Measurements from ENCODE around the gene ANAPC2.

Gene ANAPC2

DNA sequence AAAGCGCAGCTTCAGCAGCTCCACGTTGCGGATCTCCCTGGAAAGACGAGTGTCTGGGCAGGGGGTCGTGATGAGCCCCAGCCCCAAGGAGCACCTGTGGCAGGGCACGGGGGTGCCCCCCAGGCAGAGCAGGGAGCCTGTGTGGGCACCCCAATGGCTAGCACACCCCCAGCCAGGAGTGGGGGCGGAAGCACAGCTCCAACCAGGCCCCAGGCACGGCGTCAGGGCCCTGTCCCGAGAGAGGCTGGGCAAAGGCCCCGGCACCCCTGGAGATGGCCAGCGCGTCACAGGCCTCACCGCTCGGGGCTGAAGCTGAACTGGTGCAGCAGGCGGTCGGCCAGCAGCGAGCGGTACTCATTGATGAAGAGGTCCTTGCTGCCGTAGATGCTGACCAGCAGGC, 7.9 kb downstream of the ANAPC2 start:
- in situ Hi-C loops (cut with MboI; ENCODE audit: low sequenced_read_pairs) = no loop called here

DNA sequence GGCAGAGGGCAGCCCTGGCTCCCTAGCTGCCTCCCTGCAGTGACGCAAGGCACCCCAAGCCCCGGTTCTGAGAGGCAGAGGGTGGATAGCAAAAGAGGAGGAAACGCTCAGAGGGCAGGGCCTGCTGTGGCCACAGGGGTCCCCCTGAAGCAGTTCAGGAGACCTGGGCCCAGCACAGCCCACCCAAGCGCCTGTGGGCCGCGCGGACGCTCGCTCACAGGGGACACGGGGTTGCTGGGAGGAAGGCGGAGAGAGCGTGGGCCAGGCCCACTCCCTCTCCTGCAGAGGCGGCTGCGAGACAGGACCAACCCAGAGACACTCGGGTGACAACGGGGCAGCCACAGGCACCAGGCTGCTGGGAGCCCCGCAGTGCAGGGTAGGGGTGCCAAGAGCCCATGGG, 8.6 kb downstream of the ANAPC2 start:
- in situ Hi-C loops (cut with MboI; ENCODE audit: low sequenced_read_pairs) = no loop called here

DNA sequence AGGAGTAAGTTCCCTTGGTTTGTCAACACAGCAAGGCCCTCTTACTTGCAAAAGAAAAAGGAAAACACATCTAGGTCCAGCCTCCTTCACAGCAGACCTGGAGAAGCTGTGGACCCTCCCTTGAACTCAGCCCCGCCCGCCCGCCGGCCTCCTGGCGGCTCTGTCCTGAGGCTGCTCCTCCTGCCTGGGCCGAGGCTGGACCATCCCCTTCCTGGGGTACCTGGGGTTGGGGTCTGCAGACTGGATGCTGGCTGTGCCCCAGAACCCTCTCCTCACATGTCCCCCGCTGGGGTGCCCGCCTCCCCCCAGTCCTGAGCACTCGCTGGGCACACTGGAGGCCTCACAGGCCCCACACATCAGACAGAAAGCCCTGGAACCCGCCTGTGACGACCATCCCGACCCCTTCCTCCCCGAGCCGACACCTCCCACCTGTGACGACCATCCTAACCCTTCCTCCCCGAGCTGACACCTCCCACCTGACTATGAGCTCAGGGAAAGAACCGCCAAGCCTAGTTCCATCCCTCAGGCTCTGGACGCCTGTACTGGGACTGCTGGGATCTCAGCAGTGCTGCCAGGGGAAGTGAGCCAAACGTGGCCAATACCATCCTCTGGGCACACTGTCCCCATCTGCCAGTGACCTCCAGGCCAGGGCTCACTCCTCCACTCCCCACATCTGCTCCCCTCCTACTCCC, 9.3 kb downstream of the ANAPC2 start:
- in situ Hi-C loops (cut with MboI; ENCODE audit: low sequenced_read_pairs) = no loop called here

DNA sequence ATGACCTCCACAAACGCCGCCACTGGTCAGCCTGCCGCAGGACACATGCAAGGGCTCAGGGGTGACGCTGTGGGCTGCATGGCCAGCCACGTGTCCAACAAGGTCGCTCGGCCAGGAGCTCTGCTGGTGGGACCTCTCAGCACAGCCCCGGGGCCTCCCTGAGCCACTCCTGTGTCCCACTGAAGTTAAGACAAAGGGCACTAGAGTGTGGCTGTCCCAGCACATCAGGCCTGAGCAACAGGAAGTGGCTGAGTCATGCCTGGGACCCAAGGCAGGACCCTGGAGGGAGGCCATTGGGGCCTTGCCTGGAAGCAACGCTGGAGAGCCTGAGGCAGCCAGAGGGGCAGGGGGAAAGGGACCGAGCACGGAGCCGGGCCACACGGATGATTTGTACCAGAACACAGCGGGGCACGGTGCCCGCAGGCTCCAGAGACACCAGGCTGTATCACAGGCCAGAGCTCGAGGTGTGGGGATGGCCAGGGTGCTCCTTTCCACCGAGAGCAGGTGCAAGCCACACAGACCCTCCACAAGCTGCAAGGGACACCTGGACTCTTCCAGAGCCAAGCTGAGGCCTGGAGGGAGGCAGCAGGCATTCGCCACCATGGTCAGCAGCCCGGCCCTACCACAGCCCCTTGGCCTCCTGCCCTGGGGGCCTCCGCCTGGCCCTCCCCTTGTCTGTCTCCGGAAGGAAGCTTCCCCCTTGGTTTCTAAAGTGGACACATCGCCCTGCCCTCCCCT, 10.0 kb downstream of the ANAPC2 start:
- in situ Hi-C loops (cut with MboI; ENCODE audit: low sequenced_read_pairs) = no loop called here

DNA sequence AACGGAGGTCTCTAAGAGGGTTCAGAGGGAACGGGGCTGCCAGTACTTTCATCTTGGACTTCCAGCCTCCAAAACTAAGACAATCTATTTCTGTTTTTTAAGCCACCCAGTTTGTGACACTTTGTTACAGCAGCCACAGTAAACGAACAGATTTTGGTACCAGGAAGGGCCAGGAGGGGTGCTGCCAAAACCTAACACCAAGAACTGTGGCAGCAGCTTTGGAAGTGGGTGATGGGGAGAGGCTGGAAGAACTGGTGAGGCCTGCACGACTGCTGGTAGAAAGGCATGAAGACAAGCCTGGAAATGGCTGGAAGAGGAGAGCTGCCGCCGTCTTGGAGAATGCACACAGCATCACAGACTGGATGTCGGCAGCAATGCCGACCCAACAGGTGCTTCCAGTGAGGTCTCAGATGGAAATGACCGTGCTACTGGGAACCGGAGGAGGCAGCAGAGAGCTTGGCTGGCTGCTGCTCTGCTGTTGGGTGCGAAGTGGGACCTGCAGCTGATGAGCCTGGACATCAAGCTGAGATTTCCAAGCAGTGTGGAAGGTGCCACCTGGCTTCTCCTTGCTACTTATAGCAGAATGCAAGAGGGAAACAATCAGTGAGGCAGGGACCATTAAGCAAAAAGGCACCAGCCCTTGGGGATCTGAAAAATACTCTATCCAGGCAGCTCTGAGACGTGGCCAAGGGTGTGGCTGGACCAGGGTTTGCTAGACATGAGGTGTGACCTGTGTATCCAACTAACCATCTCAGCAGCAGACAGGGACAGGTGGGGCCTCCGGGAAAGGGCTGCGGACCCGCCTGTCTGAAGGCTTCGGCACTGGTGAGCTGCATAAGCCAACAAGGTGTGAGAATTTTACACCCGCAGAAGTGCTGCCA, 11.8 kb downstream of the ANAPC2 start:
- in situ Hi-C loops (cut with MboI; ENCODE audit: low sequenced_read_pairs) = no loop called here

DNA sequence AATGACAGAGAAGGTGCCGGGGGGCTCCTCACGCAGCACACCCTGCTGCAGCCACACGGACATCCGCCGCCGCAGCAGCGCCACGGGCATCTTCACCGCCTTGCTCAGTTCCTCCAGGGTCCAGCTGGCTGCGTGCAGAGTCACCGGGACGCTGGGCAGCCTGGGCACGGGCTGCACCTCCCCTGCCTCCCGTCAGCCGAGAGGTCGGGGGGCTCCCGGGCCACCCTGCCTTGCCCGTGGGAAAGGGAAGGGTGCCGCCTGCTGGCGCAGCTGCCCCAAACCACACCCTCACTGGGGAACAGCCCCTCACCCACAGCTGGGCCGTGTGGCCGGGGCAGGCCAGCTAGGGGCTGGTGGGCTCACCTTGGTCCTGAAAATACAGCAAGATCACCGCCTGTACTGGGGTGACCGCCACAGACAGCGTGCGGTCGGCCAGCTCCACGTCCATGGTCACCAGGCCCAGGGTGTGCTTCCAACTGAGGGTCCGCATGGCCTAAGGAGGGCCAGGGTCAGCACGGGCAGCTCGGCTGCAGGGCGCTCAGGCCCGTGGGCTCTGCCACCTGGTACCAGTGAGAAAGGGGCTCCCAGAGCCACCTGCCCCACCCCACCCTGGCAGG, 12.9 kb downstream of the ANAPC2 start:
- in situ Hi-C loops (cut with MboI; ENCODE audit: low sequenced_read_pairs) = no loop called here

DNA sequence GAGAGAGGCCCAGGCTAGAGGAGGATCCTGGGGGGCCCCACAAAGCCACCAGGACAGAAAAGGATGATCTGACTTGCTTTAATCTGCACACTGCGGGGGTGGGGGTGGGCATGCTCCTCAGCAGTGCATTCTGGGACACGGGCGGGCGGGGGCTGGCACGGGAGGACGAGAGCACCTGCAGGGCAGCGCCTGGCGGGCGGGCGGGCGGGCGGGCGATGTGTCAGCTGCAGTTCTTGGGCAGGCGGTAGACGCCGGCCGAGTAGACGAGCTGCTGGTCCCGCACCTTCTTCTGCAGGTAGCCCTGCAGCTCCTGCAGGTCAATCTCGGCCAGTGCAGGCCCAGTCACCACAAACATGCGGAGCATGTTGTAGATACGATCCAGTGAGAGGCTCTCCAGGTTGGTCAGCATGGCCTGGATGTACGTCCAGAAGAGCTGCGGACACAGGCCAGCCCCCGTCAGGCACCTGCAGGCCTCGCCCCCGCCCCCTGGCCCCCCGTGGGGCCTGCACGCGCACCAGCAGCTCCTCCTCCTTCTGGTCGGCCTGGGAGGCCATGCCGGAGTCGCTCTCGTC, 13.6 kb downstream of the ANAPC2 start:
- in situ Hi-C loops (cut with MboI; ENCODE audit: low sequenced_read_pairs) = no loop called here

DNA sequence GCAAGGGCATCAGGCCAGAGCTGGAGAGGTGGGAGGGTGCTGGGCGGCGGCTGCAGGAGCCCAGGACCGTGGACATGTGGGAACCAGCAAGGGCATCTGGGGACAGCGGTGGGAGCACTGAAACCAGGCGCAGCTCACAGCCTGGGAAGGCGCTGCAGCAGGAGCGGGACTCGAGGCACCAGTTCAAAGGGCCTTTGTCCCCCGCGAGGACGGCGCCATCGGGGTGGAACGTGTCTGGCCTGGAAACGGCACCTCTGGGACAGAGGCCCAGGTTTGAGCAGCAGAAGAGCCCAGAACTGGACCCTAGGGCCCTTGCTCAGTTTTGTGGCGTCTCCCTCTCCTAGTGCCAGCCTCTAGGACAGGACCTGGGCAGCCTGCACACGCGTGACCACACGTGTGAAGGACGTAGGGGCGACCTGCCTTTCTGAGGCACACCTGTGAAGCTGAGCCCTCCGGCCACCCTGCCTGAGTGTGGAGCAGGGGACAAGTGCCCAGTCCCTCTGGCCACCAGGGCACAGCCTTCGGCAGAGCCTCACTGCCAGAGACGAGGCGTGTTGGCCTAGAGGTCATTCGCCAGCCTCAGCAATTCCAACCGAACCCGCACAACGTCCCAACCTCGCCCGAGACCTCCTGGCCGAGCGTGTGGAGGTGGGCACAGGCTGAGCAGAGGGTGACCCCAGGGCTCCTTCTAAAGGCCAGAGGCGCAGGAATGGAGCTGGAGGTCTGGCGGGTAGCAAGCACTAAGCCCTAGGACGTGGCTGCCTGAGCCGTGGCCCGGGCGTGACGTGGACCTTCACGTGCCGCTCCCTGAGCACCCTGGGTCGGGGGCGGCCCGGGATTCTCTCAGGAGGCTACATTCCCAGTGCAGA, 14.3 kb downstream of the ANAPC2 start:
- in situ Hi-C loops (cut with MboI; ENCODE audit: low sequenced_read_pairs) = no loop called here

DNA sequence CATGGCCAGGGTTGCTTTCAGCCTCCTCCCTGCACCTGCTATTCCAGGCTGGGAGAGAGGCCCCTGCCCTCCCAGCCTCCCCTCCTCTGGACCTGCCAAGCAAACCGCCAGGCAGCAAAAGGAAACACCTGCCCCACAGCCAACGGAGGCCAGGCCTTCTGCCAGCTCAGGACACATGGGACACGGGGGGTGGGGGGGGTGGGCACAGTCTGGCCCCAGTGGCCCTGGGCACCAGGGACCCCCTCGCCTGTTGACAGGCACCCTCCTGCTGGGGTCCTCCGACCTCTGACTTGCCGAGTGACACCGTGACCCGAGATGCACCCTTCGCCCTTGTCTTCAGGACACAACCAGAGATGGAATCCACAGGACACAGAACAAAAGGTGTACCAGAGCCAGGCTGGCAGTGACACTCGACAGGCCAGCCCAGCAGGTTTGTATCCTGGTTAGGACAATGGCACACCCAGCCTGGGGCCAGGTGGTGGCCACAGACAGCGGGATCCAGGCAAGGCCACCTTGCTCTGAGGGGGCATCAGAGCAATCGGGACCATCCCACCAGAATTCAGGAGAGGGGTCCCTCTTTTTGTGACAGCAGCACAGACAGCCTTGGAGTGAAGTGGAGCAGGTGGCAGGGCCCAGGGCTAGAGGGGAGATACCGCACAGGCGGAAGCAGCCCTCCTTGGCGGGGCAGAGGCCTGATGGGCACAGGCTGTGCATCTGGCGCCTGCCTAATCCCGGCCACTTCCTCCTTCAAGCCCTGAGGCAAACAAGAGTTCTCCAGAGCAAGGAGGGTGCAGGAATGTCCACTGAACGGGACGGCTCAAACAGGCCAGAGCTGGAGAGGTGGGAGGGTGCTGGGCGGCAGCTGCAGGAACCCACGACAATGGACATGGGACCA, 15.2 kb downstream of the ANAPC2 start:
- in situ Hi-C loops (cut with MboI; ENCODE audit: low sequenced_read_pairs) = no loop called here

DNA sequence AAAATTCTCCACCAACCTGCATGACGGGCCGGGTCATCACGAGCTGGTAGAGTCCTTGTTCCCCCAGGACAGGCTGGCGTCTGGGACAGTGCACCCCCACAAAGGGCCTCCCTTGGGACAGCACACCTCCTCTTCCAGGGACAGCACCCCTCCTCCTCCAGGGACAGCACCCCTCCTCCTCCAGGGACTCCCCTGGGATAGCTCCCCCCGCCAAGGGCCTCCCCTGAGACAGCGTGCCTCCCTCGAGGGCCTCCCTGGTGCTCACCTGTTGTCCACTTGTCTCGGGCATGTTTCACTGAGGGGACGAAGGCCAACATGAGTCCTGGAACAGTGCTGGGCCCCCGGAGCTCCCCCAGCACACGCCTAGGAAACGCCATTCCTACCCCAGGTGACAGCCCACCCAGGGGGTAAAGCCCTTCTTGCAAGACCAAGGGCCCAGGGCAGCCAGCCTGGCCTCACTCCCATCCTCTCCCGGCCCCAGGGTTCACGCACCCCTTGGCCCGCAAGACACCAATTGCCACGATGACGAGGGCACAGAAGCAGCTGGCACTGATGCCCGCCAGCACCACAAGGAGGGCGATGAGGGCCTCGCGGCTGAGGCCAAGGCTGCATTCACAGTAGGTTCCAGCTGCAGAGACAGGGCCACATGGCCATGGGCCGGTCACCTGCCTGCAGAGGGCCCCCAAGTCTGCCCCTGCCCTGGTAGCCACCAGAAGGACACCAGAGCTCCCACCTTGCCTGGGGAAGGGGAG, 17.0 kb downstream of the ANAPC2 start:
- in situ Hi-C loops (cut with MboI; ENCODE audit: low sequenced_read_pairs) = no loop called here

DNA sequence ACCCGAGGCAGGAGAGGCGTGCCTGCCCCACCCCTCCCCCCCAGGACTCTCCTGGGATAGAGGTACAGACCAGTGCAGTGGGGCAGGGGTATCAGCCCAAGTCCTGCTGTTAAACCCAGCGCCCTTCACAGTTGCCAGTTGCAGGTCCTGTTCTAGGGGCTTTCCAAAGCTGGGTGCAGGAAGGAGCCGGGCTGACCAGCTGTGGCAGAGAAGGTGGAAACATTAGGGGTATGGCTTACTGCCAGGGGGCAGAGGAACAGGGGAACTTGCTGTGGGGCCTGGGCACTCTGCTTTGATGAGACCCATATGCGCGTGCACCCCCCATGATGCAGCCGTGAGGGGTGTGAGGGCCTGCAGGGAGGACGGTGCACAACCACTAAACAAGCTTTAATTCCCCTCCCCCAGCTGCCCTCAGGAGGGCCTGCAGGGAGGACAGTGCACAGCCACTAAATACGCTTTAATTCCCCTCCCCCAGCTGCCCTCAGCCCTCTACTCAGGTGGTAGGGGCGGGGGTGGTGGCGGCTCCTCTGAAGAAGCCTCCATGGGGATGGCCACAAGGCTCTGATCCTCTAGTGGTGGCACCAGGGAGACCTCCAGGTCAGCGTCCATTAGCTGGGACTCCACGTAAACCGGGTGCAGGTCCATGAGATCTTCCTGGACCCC, 17.7 kb downstream of the ANAPC2 start:
- in situ Hi-C loops (cut with MboI; ENCODE audit: low sequenced_read_pairs) = no loop called here

DNA sequence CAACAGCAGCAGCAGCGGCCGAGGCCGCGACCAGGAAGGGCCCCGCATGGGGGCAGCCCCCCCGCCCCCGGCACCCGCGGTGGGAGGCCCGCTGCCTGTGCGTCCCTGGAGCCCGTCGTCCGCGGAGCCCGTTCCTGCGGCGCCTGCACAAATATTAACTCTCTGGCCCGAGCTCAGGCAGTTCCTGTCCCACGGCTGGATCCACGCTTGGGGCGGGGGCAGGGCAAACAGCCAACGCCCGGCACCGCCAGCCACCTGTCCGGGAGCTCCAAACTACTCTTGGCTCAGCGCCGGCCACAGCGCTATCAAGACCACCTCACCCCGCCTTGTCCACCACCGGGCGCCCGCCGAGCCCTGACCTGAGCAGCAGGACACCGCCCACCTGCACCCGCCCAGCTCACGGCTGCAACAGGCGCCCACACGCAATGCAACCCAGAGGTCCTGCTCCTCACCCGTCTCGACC, 18.4 kb downstream of the ANAPC2 start, which contains the start of gene LRRC26:
TSS of gene LRRC26 (minus strand) at position 156 of the 463 bp plus-strand sequence. CDS start at position 48, 108 bp downstream.
- in situ Hi-C loops (cut with MboI; ENCODE audit: low sequenced_read_pairs) = no loop called here

DNA sequence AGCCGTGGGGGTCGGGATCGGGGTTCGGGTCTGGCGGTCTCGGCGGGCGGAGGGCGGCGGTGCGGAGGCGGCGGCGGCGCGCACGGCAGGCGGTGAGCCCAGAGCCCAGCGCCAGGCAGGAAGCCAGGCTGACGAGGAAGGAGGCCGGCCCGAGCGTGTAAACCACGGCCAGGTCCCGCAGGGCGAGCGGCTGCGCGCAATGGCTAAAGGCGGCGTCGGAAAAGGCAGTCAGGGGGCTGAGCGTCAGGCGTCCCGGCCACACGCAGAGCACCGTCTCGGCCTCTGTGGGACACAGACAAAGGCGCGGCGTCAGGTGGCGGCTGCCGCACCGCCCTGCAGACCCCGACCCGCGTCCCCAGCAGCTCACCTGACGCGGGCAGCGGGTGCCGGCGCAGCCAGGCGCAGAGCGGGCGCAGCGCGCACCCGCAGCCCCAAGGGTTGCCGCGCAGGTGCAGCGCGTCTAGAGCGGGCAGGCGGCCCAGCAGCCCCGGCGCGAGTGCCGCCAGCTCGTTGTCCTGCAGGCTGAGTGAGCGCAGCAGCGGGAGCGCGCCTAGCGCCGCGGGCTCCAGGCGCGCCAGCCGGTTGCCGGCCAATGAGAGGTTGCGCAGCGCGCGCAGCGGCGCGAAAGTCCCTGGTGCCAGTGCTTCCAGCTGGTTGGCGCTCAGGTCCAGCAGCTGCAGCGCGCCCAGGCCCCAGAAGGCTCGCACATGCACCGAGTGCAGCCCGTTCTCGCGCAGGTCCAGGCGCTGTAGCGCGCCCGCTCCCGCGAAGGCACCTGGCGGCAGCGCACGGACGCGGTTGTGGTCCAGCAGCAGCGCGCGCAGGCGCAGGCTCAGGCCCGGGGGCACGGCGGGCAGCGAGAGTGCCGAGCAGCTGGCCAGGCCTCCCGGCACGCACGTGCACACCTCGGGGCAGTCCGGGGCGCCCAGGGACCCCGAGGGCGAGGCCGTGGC, 19.2 kb downstream of the ANAPC2 start:
- in situ Hi-C loops (cut with MboI; ENCODE audit: low sequenced_read_pairs) = no loop called here

DNA sequence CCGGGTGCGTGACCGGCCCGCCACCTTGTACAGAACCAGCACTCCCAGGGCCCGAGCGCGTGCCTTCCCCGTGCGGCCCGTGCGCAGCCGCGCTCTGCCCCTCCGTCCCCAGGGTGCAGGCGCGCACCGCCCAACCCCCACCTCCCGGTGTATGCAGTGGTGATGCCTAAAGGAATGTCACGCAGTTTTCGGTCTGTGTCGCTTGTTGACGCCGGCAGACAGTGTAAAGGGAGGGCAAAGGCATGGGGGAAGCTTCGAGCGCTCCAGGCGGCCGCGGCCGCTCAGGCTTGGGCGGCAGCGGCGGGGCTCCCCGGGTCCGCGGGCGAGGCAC, 19.8 kb downstream of the ANAPC2 start:
- in situ Hi-C loops (cut with MboI; ENCODE audit: low sequenced_read_pairs) = no loop called here

DNA sequence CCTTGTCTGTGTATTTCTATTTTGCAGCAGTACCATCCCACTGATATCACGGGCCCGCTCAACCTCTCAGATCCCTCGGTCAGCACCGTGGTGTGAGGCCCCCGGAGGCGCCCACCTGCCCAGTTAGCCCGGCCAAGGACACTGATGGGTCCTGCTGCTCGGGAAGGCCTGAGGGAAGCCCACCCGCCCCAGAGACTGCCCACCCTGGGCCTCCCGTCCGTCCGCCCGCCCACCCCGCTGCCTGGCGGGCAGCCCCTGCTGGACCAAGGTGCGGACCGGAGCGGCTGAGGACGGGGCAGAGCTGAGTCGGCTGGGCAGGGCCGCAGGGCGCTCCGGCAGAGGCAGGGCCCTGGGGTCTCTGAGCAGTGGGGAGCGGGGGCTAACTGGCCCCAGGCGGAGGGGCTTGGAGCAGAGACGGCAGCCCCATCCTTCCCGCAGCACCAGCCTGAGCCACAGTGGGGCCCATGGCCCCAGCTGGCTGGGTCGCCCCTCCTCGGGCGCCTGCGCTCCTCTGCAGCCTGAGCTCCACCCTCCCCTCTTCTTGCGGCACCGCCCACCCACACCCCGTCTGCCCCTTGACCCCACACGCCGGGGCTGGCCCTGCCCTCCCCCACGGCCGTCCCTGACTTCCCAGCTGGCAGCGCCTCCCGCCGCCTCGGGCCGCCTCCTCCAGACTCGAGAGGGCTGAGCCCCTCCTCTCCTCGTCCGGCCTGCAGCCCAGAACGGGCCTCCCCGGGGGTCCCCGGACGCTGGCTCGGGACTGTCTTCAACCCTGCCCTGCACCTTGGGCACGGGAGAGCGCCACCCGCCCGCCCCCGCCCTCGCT, 20.4 kb downstream of the ANAPC2 start:
- in situ Hi-C loops (cut with MboI; ENCODE audit: low sequenced_read_pairs) = no loop called here
